ENCODE measurements around the gene NFIA.

NFIA gene

DNA sequence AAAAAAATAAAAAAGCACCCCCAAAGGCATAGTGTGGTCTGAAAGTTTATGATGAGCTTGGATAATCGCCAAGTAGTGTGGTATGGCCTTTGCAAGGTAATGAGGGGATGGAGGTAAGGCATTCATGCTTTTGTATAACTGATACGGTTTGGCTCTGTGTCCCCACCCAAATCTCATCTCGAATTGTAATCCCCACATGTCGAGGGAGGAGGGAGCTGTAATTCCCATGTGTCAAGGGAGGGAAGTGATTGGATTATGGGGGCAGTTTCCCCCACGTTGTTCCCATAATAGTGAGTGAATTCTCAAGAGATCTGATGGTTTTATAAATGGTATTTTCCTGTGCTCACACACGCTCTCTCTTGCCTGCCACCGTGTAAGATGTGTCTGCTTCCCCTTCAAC is 215.5 kb downstream of the NFIA start:
- no peak for DNase-seq (ENCODE audit: low spot score)

DNA sequence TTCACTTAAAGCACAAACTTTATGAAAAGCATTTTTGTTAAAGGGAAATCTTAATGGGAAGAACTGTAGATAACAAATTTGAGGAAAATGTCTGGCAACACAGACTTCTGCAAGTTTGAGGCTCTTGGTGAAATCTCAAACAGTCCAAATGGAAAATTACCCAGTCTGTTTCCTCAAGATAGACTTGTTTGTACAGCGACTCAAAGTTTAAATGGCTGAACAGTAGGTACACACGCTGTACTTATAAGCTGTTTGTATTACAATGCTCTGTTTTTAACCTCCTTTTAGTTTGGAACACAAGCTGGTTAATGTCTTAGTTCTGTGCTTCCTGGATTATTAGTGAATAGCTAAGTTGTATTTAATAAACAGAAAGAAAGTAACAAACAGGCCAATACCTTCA is 217.1 kb downstream of the NFIA start:
- no peak for DNase-seq (ENCODE audit: low spot score)

DNA sequence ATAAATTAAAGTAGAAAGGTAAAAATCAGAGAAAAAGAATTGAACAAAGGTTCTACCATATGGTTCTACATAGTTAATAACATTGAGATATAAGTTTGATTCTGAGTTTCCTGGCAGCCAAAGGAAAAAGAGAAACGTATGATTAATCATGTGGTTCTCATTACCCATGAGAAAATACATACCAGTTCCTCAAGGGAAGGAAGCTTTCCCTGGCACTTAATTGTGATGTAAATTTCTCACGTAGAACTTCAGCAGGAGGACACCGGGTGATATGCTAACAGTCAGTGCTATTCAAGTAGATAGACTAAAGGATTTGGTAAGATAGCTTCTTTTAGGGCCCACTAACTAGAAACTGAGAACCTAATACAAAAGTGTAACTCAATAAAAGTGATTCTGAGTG is 218.5 kb downstream of the NFIA start:
- no peak for DNase-seq (ENCODE audit: low spot score)

DNA sequence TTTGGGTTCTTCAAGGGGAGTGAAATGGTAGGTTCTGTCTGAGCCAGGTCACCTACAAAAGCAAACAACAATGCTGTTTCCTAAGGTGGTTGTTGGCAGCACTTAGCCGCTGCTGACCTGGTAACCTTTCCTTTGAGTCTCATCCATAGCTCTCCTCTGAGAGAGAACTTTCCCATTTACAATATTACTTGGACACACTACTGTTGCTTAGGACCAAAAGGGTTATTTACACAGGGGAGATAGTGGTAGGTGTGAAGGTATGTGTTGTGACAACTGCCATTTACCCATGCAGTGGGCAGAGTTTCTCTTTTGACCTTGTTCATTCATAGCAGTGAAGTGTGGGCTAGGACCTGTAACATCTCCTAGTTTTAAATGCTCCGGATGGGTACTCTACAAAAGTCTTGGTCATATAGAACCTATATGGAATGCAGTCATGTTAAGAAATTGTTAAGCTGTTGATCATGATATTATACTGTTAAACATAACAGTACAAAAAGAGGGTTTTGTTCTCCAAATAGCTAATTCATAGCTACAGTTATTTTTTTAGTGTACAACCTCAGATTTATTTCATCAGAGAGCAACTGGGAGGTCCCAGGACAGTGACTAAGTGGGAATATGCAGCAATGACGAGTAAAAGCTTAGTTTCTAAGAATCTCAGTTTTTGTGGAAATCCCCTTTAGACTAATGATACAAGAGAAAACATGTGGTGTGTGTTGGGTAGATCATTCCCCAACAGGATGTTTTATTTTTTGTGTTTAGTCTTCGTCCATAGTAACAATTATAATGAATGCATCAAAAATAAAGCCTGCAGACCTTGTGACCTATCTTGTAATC is 219.7 kb downstream of the NFIA start:
- no peak for DNase-seq (ENCODE audit: low spot score)

DNA sequence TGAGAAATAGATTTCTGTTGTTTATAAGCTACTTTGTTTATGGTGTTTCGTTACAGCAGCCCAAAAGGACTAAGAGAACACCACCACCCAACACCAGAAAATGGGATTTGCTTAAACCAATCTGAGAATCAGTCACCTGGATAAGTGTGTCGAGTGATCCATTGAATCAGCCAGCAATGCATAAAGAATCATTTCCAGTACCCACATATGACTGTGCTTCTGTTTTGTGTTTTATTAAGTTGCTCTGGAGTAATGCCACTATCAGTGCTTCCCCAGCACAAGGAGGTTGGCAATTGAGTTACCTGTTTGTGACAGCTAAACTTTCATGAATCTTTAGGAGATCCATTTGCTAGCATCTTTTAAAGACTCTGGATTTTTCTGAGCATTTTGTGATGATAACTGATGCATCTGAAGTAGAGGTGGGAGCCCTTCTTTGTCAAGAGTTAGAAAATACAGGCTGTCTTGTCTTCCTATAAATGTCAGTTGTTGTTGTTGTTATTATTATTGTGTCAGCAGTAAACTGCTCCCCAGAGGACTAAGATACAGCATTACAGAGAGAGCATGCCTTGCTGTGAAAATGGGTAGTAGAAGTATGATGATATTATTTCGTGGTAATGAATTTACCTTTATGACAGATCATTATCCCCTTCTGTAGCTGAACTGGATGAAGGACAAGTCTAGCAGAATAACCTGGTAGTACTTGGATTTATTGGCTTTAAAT is 225.2 kb downstream of the NFIA start:
- DNase-seq (ENCODE audit: low spot score): no peak

DNA sequence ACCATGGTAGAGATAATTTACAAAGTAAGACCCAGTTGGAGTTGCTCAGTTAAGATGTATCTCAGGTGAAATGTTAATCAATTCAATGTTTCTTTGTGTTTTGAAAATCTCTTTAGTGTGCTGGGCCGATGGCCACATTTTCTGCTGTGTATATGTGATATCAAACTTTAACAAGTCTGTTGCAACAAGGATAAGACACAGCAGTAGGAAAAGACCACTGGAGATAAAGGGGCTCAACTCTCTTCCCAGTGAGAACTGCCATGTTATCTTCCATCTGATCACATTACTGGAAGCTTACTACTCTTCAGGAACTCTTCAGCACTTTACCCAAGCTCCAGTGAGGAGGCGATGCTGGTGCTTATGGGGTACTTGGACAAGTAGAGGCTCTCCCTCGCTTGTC is 227.7 kb downstream of the NFIA start:
- DNase-seq (ENCODE audit: low spot score): no peak

DNA sequence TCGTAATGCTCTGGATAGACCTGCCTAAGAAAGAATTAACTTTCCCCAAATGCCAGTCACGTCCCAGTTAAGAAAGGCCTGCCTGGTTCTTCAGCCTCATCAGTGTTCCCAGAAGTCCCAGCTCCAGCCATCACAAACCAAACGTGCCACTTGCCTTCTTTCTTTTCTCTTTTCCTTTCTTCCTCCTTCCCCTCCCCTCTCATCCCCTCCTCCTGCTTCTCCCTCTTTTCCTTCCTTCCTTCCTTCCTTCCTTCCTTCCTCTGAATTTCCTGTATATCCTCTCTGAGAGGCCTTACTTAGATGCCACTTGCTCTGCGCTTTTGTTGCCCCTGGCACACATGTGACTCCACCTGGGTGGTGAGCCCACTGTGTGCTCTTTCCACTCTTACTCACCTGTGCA is 228.2 kb downstream of the NFIA start:
- DNase-seq (ENCODE audit: low spot score): no peak

DNA sequence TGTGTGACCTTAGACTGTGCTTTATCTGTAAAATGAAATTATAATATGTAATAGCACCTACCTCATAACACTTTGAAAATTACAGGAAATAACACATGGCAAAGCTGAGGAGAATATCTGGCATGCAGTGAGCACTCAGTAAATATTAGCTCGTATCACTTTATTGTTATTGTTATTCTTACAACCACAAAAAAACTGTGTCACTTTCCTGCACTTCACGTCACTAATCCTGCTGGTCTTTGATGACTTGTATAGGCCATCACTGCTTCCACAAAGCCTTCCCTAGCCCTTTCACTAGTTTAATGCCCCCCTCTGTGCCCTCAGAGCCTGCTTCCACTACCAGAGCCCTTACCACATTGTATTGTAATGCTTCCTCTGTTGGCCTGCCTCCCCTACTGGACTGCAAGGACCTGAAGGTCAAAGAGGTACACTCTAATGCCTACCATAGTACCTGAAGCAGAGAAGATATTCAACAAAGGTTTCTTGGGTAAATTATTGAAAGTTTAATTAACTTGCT is 231.6 kb downstream of the NFIA start:
- no peak for DNase-seq (ENCODE audit: low spot score)

DNA sequence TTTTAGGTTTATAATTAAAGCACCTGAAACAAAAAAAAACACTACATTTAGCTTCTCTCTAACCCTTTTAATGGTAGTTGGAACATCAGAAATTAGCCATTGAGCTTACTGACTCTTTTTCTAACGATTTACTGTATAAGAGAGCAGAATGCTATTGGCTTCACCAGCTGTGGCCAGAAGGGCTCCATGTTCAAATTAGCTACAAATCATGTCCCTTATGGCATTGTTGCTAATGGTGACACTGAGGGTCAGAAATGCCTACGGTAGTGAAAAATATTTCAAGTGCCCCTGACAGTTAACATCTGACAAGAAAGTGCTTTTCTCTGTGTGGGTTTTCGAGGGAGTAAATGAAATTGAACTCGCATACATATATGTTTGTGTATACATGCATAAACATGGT is 232.7 kb downstream of the NFIA start:
- DNase-seq (ENCODE audit: low spot score): no peak

DNA sequence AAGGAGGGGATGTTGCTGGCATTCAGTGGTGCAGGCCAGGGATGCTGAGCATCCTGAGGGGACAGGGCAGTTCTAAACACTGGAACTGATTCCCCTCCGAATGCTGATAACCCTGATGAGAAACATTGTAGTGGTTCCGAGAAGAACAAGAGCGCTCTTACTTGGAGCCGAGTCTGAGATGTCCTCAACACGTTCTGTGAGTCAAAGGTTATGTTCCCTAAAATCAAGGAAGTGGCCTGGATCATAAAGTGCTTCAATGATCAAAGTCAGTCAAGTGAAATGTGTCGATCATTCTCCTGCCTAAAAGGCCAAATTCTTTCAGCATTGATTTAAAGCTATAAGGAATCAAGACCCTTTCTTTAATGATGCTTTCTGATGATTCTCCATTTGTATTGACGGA is 234.1 kb downstream of the NFIA start:
- DNase-seq (ENCODE audit: low spot score): no peak

DNA sequence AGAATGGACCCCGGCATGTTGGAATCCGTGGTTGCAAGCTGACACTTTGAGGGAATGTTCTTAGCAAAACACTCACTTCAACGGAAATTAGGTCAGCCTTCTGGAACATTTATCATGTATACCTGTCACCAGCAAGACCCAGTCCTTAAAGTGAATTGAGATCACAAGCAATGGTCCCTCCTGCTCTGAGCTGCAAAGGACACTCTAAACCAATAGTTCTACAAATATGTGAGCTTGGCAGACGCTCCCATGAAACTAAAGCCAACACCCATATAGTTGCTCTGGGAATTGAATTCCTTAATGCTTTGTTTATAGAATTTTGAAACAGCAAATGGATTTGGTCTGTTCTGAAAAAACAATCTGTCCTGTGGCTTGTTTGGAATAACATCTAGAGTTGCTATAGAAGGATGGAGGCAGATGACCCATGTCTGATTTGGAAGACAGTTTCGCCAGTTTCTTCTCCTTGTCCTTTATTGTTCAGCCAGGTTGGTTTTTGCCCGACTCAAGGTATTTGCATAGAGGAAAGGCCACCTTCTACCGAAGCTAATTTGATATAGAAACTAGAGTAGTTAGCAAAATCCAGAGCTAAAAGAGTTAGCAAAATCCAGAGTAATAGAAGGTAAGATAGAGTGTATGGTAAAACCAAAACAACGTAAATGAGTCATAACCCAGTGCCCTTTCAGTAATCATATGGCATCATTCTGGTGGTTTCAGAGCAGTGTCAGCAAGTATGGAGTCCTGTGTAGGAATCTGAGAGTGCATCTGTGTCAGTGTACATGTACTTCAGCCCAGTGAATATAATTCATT is 236.2 kb downstream of the NFIA start:
- no peak for DNase-seq (ENCODE audit: low spot score)

DNA sequence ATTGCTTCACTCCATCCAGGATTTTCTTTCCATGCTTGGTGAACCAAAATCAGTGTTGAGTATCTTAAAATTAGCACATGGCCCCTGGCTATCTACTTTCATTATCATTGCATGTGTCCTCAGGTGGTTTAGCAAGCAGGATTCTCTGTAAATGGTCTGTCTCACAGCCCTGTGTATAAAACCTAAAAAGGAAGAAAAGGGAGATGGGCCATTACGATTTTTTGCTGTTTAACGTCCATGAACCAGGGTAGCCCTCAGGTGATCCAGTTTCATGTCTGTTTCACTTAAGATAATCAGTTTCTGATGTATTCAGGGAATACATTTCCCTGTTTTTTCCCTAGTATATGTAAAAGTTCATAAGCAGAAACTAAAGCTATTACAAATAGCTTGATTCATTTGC is 238.2 kb downstream of the NFIA start:
- no peak for DNase-seq (ENCODE audit: low spot score)

DNA sequence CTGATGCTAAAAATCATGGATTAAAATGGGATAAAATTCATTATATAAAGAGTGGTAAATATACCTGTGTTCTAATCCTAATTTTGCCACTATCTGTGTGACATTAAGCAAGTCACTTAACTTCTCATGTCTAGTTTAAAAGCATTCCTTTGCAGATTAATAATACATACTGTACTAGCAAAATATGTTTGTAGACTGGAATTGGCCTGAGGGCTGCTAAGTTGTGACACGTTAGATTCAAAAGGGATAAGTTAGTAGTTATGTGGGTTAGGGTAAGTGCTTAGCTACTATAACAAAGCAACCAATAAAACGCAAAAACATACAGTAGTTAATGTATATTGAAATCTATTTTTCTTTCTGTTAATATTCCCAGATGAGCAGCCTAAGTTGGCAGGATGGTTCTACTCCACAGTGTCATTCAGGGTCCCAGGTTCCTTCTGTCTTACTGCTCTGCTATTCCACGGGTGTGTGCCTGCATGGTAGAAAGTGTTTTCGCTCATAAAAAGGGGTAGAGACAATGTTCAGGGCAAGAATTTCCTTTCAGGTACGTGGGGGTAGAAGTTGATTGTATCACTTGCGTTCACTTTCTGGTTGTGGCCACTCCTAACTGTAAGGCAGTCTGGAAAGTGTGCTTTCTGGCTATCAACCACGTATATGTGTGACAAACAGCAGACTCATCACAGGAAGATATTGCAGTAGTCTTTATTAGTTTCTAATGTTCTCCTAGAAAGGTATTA is 239.8 kb downstream of the NFIA start:
- no peak for DNase-seq (ENCODE audit: low spot score)

DNA sequence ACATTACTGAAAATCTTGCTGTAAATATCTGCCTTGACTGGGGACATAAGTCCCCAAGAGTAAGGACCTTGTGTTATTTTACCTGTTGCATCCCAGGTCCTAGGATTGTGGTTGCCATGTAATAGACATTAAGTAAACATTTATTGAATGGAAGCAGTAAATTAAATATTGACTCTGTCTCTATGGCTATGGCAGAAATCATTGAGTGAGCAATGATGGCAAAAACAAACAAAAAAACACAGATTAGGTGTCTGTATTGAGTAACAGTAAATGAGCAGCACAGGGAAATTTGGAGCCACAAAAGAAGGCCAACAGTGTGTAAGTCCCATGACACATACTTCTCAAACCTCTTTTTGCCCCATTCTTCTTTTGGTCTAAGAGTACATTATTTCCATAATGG is 240.4 kb downstream of the NFIA start:
- DNase-seq (ENCODE audit: low spot score): no peak

DNA sequence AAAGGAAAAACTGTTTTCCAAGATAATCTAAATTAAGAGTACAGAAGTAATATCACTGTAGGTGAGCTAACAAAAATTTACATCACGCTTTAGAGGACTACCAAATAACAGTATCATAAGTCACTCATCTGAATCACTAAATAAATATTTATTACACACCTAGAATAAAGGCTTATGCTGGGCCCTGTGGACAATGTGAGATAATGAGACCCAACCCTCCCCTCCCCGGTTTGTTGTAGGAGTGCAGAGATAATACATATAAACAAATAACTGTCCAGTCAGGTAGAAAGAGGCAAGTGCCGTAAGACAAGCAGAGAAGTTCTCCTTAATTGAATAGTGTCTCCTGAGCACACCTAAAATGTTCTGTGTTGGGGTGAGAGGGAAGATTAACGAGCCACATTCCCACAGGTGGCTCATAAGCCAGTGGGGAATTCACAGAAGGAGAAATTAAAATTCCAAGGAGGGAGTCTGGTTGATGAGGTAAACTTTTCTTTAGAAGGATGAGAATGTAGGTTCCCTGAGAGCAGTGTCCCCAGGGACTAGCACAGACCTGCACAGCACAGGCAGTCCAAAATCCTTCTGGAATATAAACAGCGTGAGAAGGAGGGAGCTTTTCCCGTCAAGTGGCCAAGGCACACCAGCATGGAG is 241.4 kb downstream of the NFIA start:
- no peak for DNase-seq (ENCODE audit: low spot score)

DNA sequence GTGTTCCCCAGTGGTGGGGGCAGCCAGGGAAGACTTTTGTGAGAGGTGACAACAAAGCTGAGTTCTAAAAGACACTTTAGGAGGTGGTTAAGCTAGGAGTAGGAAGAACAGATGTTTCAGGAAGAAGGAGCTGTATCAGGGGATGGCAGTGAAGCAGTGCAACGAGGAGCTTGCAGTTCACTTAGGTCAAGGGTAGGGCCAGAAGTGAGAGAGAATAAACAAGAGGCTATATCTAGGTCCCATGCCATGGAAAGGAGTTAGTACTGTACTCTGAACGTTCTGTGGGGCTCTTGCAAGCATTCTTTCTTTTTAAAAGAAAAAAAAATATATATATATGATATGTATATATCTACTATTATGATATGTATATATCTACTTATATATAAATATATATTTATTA is 244.4 kb downstream of the NFIA start:
- DNase-seq (ENCODE audit: low spot score): no peak

DNA sequence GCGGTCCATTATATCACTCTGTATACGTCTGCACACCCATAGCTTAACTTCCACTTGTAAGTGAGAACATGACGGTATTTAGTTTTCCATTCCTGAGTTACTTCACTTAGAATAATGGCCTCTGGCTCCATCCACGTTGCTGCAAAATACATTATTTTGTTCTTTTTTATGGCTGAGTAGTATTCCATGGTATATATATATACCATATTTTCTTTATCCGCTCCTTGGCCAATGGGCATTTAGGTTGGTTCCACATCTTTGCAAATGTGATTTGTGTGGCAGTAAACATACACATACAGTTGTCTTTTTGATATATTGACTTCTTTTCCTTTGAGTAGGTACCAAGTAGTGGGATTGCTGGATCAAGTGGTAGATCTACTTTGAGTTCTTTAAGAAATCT is 245.1 kb downstream of the NFIA start:
- DNase-seq (ENCODE audit: low spot score): no peak

DNA sequence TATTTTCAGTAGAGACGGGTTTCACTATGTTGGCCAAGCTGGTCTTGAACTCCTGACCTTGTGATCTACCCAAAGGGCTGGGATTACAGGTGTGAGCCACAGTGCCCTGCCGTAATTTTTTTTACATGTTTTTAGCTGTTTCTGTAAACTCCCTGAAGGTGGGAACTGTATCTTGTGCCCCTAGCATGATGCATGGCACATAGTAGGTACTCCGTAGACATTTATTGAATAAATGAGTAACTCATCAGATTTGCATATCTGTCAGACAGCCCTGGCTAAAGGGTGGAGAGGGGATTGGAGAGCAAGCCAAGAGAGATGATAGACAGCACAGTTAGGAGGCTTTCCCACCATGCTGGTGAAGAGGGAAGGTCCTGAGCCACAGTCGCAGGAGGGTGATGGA is 247.2 kb downstream of the NFIA start:
- DNase-seq (ENCODE audit: low spot score): no peak

DNA sequence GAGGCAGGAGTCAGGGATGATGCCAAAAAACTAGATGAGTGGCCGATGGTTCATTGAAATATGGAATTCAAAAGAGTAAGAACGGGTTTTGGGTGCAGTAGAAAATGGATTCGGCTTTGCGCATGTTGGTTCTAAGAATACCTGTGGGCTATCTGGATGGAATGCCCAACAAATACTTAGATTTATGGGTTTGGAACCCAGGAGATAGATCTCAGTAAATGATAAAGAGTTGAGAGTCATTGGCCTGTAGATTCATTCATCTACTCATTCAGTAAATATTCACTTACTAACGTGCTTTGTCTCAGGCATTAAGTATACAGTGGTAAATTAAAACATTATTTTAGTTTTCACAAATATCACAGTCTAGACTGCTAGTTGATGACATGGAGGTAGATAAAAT is 247.7 kb downstream of the NFIA start:
- DNase-seq (ENCODE audit: low spot score): no peak

DNA sequence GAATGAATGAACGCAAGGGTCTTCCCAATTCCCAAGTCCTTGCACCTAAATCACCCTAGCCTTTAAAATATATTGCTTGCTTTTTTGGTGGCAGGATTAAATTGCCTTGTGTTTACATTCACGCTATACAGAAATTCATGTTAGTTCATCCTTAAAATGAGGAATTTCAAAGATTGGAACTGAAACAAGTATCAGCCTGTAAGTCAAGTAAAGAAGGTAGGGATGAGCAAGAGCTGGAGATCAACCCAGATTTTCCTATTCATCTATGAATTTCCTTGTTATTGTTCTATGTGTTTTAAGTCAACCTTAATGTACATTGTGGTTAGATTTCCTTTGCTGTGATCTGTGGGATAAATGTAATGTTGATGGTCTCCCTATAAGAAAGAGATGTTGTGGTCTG is 248.2 kb downstream of the NFIA start:
- no peak for DNase-seq (ENCODE audit: low spot score)

DNA sequence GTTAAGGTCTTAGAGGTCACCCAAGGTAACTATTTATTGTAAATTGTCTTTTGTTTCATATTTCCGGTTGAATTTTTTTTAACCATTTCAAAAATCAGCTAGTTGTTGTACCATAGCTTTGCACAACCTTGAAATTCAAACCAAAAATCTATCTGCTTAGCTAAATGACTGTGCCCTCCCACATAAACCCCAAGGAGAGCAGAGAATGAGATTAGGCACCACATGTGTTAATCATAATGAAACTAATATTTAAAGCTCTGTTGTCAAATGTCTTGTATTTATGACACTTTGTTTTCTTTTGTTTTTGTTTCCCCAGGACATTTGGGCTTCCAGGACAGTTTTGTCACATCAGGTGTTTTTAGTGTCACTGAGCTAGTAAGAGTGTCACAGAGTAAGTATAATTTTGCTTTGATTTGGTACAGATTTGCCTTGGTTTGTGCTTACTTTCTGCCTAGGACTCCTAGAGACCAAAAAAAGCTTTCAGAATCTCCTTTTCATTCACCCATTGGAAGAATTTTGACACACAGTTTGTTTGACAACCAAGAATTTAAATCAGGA is 249.9 kb downstream of the NFIA start:
- DNase-seq (ENCODE audit: low spot score): no peak
